ENCODE data around the gene MED12L. TPM values are rescaled to one million over a fixed set of nuclear protein-coding genes. Genes with fewer than 3 reads are reported as not detected.

The MED12L gene
- total RNA-seq, 1 donor from 2014 or later, result 1.4 TPM

DNA sequence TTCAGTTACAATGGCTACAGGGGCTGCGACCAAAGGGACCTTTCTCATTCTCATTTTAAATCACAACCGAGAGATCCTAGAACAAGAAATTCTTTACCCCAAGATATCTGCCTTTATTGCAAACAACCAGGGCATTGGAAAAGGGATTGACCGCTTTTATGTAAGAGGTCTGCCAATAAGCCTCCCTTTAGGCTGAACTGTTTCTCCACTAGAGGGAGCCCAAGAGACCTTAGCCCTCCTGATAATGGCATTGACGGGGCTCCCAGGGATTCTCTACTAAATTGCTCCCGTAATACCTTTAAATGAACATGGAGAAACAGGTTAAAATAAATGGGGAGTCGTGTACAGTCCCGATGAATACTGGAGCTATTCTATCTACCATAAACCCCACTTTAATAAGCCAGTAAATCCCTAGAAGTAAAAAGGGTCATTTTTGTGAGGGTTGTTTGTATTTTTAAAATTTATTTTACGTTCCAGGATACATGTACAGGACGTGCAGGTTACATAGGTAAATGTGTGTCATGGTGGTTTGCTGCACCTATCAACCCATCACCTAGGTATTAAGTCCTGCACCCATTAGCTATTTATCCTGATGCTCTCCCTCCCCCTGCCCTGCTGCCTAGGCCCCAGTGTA lies 382.9 kb downstream of the MED12L start:
- Mint-ChIP-seq H3K36me3 (ENCODE audit: unreplicated experiment) (no peaks in the 10 kb centered on the region), H3K4me1 (ENCODE audit: unreplicated experiment) (no peaks in the 10 kb centered on the region), H3K4me3 (ENCODE audit: unreplicated experiment) (no peak overlapping the region), H3K27ac (ENCODE audit: unreplicated experiment) (no peak overlapping the region), H3K27me3 (ENCODE audit: unreplicated experiment) (peaks cover 11% of the 10 kb centered on the region), H3K9me3 (ENCODE audit: unreplicated experiment) (no peaks in the 10 kb centered on the region)
- no peak for DNase-seq (ENCODE audit: extremely low spot score, unreplicated experiment)
- TF ChIP-seq, protein P1, sequence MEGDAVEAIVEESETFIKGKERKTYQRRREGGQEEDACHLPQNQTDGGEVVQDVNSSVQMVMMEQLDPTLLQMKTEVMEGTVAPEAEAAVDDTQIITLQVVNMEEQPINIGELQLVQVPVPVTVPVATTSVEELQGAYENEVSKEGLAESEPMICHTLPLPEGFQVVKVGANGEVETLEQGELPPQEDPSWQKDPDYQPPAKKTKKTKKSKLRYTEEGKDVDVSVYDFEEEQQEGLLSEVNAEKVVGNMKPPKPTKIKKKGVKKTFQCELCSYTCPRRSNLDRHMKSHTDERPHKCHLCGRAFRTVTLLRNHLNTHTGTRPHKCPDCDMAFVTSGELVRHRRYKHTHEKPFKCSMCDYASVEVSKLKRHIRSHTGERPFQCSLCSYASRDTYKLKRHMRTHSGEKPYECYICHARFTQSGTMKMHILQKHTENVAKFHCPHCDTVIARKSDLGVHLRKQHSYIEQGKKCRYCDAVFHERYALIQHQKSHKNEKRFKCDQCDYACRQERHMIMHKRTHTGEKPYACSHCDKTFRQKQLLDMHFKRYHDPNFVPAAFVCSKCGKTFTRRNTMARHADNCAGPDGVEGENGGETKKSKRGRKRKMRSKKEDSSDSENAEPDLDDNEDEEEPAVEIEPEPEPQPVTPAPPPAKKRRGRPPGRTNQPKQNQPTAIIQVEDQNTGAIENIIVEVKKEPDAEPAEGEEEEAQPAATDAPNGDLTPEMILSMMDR (IDR thresholded peaks at IDR 0.05), result peak; percentile 91

GRCh38 chr3:151476344-151477018 lies 391.0 kb downstream of the MED12L start:
- Mint-ChIP-seq H3K27ac (ENCODE audit: unreplicated experiment) (no peak overlapping the region), H3K27me3 (ENCODE audit: unreplicated experiment) (no peaks in the 10 kb centered on the region), H3K4me1 (ENCODE audit: unreplicated experiment) (peaks cover 4% of the 10 kb centered on the region), H3K36me3 (ENCODE audit: unreplicated experiment) (no peaks in the 10 kb centered on the region), H3K4me3 (ENCODE audit: unreplicated experiment) (no peak overlapping the region), H3K9me3 (ENCODE audit: unreplicated experiment) (no peaks in the 10 kb centered on the region)
- TF ChIP-seq, protein P1 (IDR thresholded peaks at IDR 0.05), result no peak
- no peak for DNase-seq (ENCODE audit: extremely low spot score, unreplicated experiment)

- Mint-ChIP-seq H3K4me3 (ENCODE audit: unreplicated experiment) (no peak overlapping the region), H3K9me3 (ENCODE audit: unreplicated experiment) (peaks cover 11% of the 10 kb centered on the region), H3K27ac (ENCODE audit: unreplicated experiment) (no peak overlapping the region), H3K4me1 (ENCODE audit: unreplicated experiment) (peaks cover 4% of the 10 kb centered on the region), H3K27me3 (ENCODE audit: unreplicated experiment) (no peaks in the 10 kb centered on the region), H3K36me3 (ENCODE audit: unreplicated experiment) (no peaks in the 10 kb centered on the region)
- TF ChIP-seq, protein P1 (IDR thresholded peaks at IDR 0.05), result no peak
- no peak for DNase-seq (ENCODE audit: extremely low spot score, unreplicated experiment)
Measured at GRCh38 chr3:151477591-151478334, 392.3 kb downstream of the MED12L start.

GRCh38 chr3:151478335-151478697 lies 392.9 kb downstream of the MED12L start:
- DNase-seq (ENCODE audit: extremely low spot score, unreplicated experiment), result no peak
- H3K27me3 Mint-ChIP-seq (ENCODE audit: unreplicated experiment), result no peaks in the 10 kb centered on the region
- no peaks in the 10 kb centered on the region for H3K36me3 Mint-ChIP-seq (ENCODE audit: unreplicated experiment)
- peaks cover 17% of the 10 kb centered on the region for H3K9me3 Mint-ChIP-seq (ENCODE audit: unreplicated experiment)
- H3K4me1 Mint-ChIP-seq (ENCODE audit: unreplicated experiment), result peaks cover 4% of the 10 kb centered on the region
- TF ChIP-seq, protein P1 (IDR thresholded peaks at IDR 0.05), result no peak
- no peak overlapping the region for H3K4me3 Mint-ChIP-seq (ENCODE audit: unreplicated experiment)
- no peak overlapping the region for H3K27ac Mint-ChIP-seq (ENCODE audit: unreplicated experiment)

GRCh38 chr3:151479452-151479851 lies 394.0 kb downstream of the MED12L start:
- H3K27ac Mint-ChIP-seq (ENCODE audit: unreplicated experiment), result no peak overlapping the region
- no peak overlapping the region for H3K4me3 Mint-ChIP-seq (ENCODE audit: unreplicated experiment)
- no peaks in the 10 kb centered on the region for H3K36me3 Mint-ChIP-seq (ENCODE audit: unreplicated experiment)
- peaks cover 4% of the 10 kb centered on the region for H3K4me1 Mint-ChIP-seq (ENCODE audit: unreplicated experiment)
- TF ChIP-seq, protein P1 (IDR thresholded peaks at IDR 0.05), result no peak
- DNase-seq (ENCODE audit: extremely low spot score, unreplicated experiment), result no peak
- H3K9me3 Mint-ChIP-seq (ENCODE audit: unreplicated experiment), result peaks cover 18% of the 10 kb centered on the region
- no peaks in the 10 kb centered on the region for H3K27me3 Mint-ChIP-seq (ENCODE audit: unreplicated experiment)
